SK-MEL-5 (cell line): ENCODE data around the gene VSIG10. TPM values are rescaled to one million over a fixed set of nuclear protein-coding genes. Genes with fewer than 3 reads are reported as not detected.

Experiments used
- DNase-seq: peaks from one replicate; pipeline ENCODE4 v3.0.0-alpha.2; 2016; ENCODE audit warnings: low read depth, low spot score
- in situ Hi-C: cut with HindIII; loops from 2 replicates; pipeline ENCODE4 v1.10.0; 2016; ENCODE audit warnings: low sequenced_read_pairs, high pct_unique_total_duplicates, low pct_unique_long_range_greater_than_20kb
- total RNA-seq: library from RNA; depleted of rRNA; stranded (reverse); fragments of >200 nt; shearing (Covaris generic); gene quantifications from 2 replicates; pipeline ENCODE4 v1.2.3, GENCODE V29; 2014

The VSIG10 gene
- total RNA-seq, 1 experiment from 2014 or later, result 28.1 TPM

GRCh38 chr12:118050972-118051910, 52.6 kb downstream of the VSIG10 start:
- in situ Hi-C loops, result no loop called here

GRCh38 chr12:118046430-118046829, 57.4 kb downstream of the VSIG10 start:
- in situ Hi-C loops, result no loop called here
- DNase-seq, result no peak

More at GRCh38 chr12:118050972-118051910, 52.6 kb downstream of the VSIG10 start:
- no peak for DNase-seq

GRCh38 chr12:118044577-118044976, 59.2 kb downstream of the VSIG10 start:
- DNase-seq, result no peak

GRCh38 chr12:118044075-118044474, 59.7 kb downstream of the VSIG10 start:
- in situ Hi-C loops, result no loop called here
- no peak for DNase-seq

More at GRCh38 chr12:118044577-118044976, 59.2 kb downstream of the VSIG10 start:
- in situ Hi-C loops, result no loop called here

GRCh38 chr12:118042091-118042490, 61.7 kb downstream of the VSIG10 start:
- DNase-seq, result no peak

GRCh38 chr12:118038137-118038536, 65.7 kb downstream of the VSIG10 start:
- no peak for DNase-seq
- in situ Hi-C loops, result no loop called here

More at GRCh38 chr12:118042091-118042490, 61.7 kb downstream of the VSIG10 start:
- in situ Hi-C loops, result no loop called here

- in situ Hi-C loops, result no loop called here
- no peak for DNase-seq
Observed at GRCh38 chr12:118036672-118037411, 67.0 kb downstream of the VSIG10 start.

GRCh38 chr12:118035190-118036041, 68.4 kb downstream of the VSIG10 start:
- in situ Hi-C loops, result no loop called here

GRCh38 chr12:118034429-118035189, 69.2 kb downstream of the VSIG10 start:
- peak; percentile 79 for DNase-seq
- in situ Hi-C loops, result no loop called here

More at GRCh38 chr12:118035190-118036041, 68.4 kb downstream of the VSIG10 start:
- peak; percentile 61 for DNase-seq

GRCh38 chr12:118033902-118034301, 69.9 kb downstream of the VSIG10 start:
- in situ Hi-C loops, result no loop called here
- no peak for DNase-seq

- DNase-seq, result no peak
- in situ Hi-C loops, result no loop called here
Observed at GRCh38 chr12:118033323-118033722, 70.5 kb downstream of the VSIG10 start.

- in situ Hi-C loops, result no loop called here
- no peak for DNase-seq
Observed at GRCh38 chr12:118032188-118032587, 71.6 kb downstream of the VSIG10 start.

- in situ Hi-C loops, result no loop called here
- no peak for DNase-seq
Observed at GRCh38 chr12:118029166-118029565, 74.6 kb downstream of the VSIG10 start.

- in situ Hi-C loops, result no loop called here
- no peak for DNase-seq
Observed at GRCh38 chr12:118025168-118025567, 78.6 kb downstream of the VSIG10 start.

GRCh38 chr12:118023301-118023860, 80.4 kb downstream of the VSIG10 start:
- DNase-seq, result no peak
- in situ Hi-C loops, result no loop called here

GRCh38 chr12:118022728-118023109, 81.1 kb downstream of the VSIG10 start:
- in situ Hi-C loops, result no loop called here
- no peak for DNase-seq
